GM21360 (cell line): ENCODE results near the gene RMDN3.

ENCODE experiments used
- ATAC-seq: cut with Tn5 transposase; IDR thresholded peaks from one replicate; pipeline ENCODE4 v1.9.1; 2021; ENCODE audit warnings: mild to moderate bottlenecking, moderate library complexity; ENCODE audit not compliant: unreplicated experiment

Gene RMDN3

DNA sequence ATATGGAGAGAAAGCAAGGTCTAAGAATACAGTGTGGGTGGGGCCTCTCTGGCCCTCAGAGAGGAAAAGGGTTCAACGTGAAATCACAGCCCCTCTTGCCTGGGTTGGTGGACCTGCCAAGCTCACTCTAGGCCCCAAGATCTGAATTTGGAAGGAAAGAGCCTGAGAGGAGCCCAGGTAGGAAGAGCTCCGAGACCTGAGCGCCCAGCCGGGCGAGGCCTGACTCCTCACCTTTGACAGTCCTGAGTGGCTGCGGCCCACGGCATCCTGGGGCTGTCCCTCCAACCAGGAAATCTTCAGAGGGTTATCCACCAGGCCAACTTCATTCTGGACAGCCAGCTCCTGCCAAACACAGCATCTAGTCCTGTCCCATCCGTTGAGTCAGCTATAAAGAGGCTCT lies 18.4 kb upstream of the RMDN3 start:
- ATAC-seq, result no peak

DNA sequence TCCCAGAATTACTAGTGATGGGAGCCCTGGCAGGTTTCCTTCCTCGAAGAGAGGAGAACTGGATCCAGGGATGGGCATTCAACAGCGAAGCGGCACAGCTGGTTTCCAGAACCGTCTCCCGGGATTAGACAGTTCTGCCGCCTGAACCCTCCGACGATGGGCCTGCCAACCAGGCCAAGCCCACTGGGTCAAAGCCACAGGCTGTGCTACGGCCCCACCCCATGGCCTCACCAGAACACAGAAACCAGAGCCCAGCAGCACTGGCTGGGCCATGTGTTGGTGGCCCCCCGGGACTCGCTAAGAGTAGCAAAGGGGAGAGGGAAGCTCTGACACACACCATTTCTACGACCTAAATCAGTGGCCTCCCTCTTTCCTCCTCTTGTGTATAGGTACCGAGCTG lies 17.0 kb upstream of the RMDN3 start:
- no peak for ATAC-seq

DNA sequence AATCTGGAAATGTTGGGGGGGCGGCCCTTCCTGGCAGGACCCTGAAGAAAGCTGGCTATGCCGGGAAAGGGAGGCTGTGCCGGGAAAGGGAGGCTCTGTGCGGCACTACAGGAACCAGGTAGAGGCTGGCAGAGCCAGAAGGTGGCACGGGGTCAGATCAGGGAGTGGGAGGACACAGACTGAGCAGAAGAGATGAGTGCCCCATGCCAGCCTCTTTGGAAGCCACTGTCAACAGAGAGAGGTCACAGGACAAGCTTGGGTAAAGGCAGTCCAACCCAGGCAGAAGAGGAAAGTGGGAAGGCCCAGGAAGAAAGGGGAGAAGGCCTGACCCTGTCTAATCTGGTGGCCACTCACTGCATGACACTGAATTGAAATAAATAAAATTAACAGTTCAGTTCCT lies 16.2 kb upstream of the RMDN3 start:
- ATAC-seq, result no peak

DNA sequence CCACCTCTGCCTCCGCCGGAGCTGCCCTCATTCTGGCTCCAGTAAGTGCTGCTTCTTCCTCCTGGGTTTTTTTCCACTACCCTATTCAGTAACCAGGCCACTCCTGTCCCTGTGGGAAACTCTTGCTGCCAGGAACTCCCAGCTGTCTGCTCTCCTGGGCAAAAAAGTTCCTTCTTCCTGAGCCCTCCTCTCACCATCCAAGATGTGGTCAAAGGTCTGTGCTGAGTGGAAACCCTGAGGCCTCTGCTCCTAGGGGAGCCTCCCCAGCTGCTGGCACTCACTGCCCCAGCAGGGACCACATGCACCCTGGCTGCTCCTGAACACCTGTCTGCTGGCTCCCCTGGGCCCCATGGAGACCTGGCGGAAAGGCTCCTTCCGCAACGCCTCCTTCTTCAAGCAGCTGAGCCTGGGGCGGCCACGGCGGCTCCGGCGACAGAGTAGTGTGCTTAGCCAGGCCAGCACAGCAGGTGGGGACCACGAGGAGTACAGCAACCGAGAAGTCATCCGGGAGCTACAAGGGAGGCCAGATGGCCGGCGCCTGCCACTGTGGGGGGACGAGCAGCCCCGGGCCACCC lies 15.2 kb upstream of the RMDN3 start:
- ATAC-seq, result no peak

DNA sequence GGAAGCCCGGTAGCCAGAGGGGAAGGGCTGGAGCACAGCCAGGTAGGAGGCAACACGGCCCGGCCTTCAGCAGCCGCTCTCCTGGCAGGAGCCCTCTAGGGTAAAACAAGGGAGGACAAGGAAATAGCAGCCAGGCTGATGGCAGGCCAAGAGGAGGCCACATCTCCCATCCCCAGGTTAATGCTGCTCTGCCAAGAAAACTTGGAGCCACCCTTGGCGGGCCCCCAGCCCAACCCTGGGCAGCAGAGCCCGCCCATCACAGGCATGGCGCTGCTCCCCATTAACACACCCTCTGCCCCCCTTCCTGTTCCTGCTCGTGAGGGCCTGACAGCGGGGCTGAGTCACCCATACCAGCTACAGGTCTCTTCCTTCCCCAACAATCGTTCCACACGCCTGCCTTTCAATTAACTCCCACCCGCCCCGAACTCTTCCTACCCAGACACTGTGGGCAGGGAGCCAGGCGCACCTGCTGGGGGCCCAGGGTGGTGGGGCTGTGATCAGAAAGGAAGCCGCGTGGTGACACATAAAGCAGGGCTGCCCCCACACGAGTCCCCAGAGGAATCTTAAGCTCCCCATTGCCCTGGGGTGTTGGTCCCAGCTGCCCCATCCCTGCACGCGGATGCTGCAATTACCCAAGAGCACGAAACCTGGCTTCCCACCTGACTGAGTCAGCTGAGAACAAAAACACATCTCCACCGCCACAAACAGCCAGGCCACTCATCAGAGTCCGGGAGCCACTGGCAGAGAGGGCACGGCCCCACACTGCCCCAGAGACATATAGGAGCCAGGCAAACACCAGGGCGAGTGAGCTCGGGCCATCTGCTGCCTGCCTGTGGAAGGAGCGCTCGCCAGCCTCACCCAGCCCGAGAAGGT lies 14.5 kb upstream of the RMDN3 start, which contains the start of gene C15orf62:
TSS of gene C15orf62 (plus strand) at position 707 of the 873 bp plus-strand sequence. CDS start 516 bp downstream, outside the sequence.
- ATAC-seq, result peak; percentile 39

DNA sequence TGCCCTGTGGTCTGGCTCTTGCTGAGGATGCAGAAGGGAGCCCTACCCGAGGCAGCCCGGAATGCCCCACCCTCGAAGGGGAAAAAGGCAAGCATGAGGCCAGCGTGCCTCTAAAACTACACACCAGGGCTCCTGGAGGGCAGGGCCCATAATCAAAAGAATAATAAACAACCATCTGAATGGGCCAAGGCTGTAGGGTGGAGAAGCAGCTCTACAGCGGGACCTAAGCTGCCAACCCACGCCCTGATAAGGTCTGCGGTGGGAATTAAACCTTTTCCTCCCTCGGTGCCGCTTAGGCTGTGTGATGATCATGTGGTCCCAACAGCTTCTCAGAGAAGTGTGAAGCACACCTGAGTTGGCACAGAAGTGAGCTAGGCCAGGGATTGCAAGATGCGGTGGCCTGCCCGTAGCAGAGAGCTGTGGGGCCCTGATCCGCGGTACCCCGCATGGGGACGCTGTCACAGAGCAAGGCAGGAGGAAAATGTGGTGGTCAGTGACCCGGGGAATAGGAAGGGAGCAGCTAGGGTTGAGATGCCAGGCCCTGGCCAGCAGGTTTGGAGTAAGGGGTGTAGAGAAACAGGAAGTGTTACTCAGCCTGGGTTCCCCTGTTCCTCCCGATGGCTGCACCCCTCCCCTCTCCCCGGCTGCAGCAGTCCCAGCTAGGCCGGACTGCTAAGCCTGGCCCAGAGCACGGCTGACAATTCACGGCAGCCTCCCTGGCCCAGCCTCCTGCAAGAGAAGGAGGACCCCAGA lies 13.6 kb upstream of the RMDN3 start:
- ATAC-seq, result no peak

DNA sequence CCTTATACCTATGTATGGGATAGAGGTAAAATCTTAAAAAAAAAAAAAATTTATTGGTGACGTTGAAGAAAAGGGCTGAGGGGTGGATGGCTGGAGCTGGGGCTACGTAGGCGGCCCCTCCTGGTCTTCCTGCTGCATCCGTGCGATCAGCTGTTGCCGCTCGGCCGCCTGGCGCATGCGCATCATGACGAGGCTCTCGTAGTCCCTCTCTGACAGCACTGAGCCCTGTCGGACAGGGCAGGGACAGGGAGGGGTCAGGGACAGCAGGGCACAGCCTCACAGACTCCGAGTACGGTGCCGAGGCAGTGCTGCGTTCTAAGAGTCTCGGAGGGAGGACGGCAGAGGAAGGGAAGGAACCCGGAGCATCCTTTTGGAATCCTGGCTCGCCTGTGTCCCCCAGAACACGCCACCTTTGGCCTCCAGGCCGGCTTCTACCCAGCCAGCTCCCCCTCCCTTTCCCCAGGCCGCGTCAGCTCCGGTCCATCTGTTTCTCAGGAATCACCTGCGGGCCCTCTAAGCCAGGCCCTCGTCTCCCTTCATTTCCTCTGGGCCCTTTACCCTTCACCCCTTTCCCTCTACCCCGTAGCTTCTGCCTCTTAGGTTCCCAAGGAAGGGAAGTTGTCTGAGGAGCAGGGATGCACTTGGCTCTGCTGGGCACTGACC lies 12.9 kb upstream of the RMDN3 start:
- no peak for ATAC-seq

DNA sequence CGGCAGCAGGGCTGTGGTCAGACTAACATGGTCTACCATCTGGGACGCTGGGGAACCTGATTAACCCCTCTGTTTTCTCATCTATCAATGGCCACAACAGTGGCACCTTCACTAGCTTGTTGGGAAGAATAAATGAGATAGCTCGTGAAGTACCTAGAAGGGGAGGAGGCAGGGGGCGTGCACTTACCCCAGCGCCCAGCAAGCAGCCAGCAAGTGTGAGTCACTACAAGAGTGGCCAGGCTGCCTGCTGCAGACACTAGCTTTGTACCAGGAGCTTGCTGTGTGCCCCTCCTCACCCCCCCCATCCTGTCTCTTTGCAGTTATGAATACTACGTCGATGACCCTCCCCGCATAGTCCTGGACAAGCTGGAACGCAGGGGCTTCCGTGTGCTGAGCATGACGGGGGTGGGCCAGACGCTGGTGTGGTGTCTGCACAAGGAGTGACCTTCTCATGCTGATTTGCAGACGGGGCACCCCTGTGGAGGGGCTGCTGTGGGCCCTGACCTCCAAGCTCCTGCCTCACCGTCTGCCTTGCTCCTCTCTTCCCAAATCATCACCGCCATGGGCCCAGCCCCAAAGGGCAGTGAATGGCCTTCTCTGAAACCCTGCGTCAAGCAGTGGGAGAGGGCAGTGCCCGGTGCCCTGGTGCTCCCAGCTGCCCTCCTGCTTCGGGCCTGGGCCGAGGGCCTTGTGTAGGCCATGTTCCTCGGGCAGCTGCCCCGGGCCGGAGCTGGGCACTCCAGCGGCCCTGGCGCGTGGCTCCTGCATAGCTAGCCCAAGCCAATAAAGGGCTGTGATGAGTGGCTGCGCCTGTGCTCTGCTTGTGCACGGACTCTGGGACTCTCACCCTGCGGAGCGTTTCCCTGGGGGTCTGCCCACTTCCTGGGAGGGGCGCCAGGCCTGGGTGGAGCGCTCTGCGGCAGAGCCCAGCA lies 12.1 kb upstream of the RMDN3 start:
- ATAC-seq, result no peak

DNA sequence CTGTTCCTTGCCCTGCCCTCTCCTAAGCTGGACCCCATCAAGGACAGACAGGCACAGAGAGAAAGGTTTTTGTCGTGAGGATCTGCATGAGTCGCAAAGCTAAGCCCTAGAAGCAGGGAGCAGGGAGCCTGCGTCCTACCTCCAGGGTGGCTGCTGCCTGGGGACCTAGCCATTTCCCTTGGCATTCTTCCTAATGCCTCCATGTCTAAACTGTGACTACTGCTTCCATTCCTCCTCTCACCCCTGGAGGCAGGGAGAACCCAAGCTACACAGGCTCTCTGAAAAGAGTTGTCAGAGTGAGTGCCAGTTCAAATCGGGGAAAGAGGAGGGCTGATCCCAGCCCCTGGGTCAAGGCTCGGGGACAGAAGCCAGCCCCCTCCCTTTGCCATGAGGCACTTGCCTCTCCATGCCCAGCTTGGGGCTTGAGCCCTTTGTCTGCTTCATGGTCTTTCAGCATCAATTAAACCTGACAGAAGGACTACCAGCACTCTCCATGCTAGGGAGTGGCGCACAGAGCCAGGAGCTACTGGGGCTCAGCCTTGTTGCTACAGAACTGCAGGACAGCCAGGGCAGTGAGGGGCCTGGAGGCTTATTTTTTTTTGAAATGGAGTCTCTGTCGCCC lies 11.3 kb upstream of the RMDN3 start:
- ATAC-seq, result no peak

DNA sequence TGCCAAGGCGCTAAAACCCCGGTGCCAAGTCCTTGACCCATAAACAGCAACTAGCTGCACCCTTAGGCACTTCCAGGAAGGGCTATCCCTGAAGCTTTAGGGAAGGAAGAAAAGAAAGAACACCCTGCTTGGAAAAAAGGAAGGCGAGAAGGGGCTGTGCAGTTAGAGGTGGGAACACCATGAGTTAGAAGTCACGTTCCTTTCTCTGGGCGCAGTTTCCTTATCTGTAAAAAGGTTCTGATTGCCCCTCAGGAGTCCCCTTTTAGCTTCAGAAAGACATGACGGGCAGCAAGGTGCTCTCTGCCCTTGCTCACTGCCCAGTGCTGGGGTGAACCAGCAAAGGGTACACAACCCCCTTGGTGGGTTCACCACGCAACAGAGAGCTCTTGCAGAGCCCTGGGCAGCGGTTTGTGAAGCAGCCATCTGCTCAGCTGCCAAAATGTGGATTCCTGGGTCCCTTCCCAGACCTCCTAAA lies 9.6 kb upstream of the RMDN3 start:
- no peak for ATAC-seq

DNA sequence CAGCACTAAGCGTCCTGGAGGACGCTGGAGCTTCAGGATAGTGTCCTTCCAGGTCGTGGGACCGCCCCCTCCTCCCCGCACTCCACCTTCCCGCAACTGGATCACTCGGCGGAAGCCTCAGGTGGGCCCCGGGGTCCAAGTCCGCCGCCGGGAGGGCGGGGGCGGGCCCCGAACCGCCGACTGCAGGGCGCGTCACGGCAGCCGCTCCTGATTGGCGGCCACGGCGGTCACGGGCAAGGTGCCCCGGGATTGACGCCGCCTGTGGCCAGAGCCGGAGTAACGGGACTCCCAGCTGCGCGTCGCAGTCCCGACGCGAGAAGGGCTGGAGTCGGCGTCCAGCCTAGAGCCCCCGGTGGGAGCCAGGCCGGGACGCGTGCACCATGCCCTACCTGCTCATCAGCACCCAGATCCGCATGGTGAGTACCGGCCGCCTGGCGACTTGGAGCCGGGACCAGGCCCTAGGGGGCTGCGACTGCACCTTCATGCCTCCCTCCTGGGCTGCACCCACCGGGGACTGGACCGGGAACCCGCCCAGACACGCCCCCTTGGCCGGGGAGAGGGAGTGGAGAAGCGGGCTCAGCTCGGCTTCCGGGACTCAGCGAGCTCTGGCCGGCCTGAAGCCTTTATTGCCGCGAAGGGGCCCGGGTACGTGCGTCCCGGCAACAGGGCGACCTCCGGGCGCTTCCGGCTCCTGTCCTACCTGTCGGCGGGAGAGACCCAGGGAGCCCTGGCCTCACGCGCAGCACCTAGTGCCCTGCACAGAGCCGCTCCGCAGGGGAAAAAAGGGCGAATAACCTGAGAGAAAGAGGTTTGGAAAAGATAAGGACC lies 9.0 kb upstream of the RMDN3 start, which contains the start of gene GCHFR:
TSS of gene GCHFR (plus strand) at position 268 of the 828 bp plus-strand sequence. CDS start at position 381, 113 bp downstream.
- ATAC-seq, result peak; percentile 48

DNA sequence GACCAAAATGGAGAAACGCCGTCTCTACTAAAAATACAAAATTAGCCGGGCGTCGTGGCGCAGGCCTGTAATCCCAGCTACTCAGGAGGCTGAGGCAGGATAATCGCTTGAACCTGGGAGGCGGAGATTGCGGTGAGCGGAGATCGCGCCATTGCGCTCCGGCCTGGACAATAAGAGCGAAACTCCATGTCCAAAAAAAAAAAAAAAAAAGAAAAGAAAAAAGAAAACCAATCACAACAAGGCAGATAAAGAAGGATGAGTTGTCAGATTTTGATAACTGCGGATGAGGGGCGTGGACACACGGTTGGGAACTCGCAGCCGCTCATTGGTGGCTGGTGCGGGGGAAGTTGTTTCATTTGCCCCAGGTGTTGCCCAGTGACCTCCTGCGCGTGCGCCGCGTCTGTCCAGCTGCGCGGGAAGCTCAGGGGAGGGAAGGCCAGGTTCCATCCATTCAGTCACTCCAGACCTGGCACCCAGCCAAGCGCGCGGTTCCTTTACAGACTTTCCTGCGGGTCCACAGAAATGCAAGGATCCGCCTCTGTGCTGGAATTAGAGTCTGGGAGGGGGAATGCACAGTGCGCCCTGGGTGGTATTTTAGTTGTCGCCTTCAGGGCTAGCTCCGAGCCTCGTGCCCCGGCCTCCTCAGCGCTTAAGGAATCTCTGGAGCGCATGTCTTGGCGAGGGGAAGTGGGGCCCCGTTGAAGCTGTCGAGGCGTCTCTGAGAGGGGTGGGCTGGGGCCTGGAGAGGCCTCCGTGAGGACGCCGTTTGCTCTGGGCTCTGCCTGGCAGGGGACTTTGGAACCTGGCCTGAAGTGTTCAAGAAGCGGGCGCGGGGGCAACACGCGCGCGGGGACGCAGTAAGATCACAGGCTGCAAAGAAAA lies 8.1 kb upstream of the RMDN3 start:
- ATAC-seq, result peak; percentile 3

DNA sequence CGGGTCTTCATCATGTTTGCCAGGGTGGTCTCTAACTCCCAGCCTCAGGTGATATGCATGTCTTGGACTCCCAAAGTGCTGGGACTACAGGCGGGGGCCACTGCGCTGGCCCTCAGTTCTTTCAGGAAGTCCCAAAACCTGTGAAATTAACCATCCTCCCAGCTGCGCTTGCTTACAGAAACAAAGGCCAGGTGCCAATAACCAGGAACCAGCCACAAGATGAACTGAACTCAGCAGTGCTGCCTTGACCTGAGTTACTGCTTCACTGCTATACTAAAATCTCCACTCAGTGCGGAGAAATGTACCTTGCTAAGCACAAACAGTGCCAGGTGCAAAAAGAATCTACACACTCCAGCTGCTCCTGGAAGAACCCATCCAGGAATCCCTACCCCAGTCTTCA lies 4.9 kb upstream of the RMDN3 start:
- ATAC-seq, result no peak

DNA sequence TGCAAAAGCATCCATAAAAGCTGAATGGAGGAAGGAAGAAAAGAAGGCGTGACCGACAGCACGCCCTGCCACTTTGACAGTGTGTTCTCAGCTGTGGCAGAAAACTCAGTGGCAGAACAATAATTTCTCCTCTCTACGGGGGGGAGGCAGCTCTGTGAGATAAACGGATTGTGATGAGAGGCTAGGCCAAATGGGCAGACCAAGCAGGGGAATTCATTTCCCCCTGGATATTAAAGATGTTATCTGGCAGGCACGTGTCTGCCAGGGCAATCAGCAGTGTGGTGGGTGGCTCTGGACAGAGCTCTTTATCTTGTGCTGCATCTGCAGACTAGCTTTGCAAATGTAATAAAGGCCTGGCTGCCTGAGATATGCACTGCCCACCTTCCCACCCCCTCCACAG lies 1.9 kb upstream of the RMDN3 start:
- ATAC-seq, result no peak

DNA sequence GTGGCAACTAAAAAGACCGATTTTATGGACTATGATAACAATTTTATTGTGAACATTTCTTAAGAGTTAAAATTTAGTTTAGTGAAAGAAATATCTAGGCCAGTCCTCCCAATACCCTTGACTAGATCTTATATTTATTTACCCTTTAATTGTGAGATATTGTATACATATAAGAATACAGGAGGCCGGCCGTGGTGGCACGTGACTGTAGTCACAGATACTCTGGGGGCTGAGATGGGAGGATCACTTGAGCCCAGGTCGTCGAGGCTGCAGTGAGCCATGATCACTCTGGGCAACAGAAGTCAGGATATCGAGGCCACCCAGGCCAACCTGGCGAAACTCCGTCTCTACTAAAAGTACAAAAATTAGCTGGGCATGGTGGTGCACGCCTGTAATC lies 756 bp upstream of the RMDN3 start:
- ATAC-seq, result no peak

DNA sequence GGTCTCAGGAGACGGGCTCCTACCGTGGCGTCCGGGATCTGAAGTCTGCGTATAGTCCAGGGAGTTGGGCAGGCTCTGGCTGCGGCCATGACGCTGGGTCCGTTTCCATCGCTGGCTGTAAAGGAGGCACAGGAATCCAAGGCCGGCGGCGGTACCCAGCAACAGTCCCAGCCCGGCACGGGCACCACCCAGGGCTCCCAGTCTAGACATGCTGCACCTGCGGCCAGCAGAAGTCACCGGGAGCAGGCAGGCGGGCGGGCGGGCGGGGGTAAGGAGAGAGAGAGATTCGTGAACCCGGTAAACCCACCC lies 526 bp downstream of the RMDN3 start:
- ATAC-seq, result no peak

DNA sequence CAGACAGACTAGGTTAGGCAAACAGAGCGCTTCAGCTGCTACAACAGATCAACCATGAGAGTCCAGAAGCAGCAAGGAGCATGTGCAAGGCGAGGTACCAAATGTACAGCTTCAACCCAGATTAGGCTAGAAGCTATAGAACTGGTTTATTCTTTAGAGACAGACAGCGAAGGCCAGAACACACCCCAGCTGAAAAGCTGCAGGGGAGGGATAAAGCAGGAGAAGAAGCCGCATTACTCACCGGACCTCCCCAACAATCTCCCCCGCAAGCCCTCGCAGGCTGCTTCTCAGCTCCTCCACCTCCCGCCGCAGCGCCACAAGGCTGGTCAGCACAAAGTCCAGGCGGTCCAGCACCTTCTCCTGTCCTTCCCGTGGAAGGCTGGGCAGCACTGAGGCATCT lies 3.3 kb downstream of the RMDN3 start:
- no peak for ATAC-seq

DNA sequence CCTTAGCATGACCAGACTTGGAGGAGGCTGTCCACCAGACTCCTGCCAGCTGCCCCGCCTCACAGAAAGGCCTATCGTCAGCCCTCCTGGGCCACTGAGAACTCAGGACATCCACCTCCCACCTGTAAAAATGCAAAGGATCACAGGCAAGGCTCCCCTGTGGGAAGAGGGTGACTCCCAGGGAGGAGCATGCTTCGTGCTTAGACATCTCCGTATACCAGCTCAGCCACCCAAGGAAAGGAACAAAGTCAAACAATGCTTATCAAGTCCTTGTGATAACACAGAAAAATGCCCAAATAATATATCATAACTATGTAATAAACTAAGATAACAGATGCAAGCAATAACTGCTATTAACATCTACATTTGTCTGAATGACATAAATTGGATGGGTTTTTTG lies 4.2 kb downstream of the RMDN3 start:
- ATAC-seq, result no peak
